Measurements from ENCODE around the gene RUBCNL.
"Not testable (repeated sequence)": the region's sequence is repeated elsewhere in the genome, so short reads cannot be mapped to it uniquely, and the experiment has no call there.

RUBCNL gene

GRCh38 chr13:46372938-46373337, 14.1 kb downstream of the RUBCNL start:
- not testable (repeated sequence) for DNase-seq

- DNase-seq: no peak
Measured at GRCh38 chr13:46372071-46372470, 15.0 kb downstream of the RUBCNL start.

GRCh38 chr13:46369506-46370277, 17.4 kb downstream of the RUBCNL start:
- DNase-seq: no peak

GRCh38 chr13:46367617-46368327, 19.3 kb downstream of the RUBCNL start:
- DNase-seq: no peak

- DNase-seq: no peak
Measured at GRCh38 chr13:46361276-46361934, 25.6 kb downstream of the RUBCNL start.

GRCh38 chr13:46360604-46361003, 26.4 kb downstream of the RUBCNL start:
- no peak for DNase-seq

- no peak for DNase-seq
Measured at GRCh38 chr13:46359714-46360113, 27.3 kb downstream of the RUBCNL start.

GRCh38 chr13:46355901-46356590, 31.0 kb downstream of the RUBCNL start:
- DNase-seq: no peak

- DNase-seq: no peak
Measured at GRCh38 chr13:46355088-46355468, 32.0 kb downstream of the RUBCNL start.

GRCh38 chr13:46354156-46355087, 32.6 kb downstream of the RUBCNL start:
- no peak for DNase-seq

- DNase-seq: no peak
Measured at GRCh38 chr13:46352805-46353204, 34.2 kb downstream of the RUBCNL start.

- DNase-seq: no peak
Measured at GRCh38 chr13:46350003-46350402, 37.0 kb downstream of the RUBCNL start.

- no peak for DNase-seq
Measured at GRCh38 chr13:46348961-46349360, 38.1 kb downstream of the RUBCNL start.

GRCh38 chr13:46347277-46347676, 39.8 kb downstream of the RUBCNL start:
- no peak for DNase-seq

- no peak for DNase-seq
Measured at GRCh38 chr13:46345866-46346265, 41.2 kb downstream of the RUBCNL start.

- DNase-seq: no peak
Measured at GRCh38 chr13:46345398-46345797, 41.7 kb downstream of the RUBCNL start.

- no peak for DNase-seq
Measured at GRCh38 chr13:46343279-46343994, 43.6 kb downstream of the RUBCNL start.

- DNase-seq: no peak
Measured at GRCh38 chr13:46342538-46342937, 44.5 kb downstream of the RUBCNL start.

- no peak for DNase-seq
Measured at GRCh38 chr13:46341112-46341711, 45.8 kb downstream of the RUBCNL start.

GRCh38 chr13:46340631-46341111, 46.4 kb downstream of the RUBCNL start:
- DNase-seq: no peak

- DNase-seq: no peak
Measured at GRCh38 chr13:46340011-46340410, 47.0 kb downstream of the RUBCNL start.
